Activated B cell treated with CpG ODN at 0.5 μM for 24 hours (primary cell): Measurements from ENCODE around the gene STIL. TPM values are rescaled to one million over a fixed set of nuclear protein-coding genes. Genes with fewer than 3 reads are reported as not detected.

Experiments
- ATAC-seq: fragments of 200-7000 bp; cut with Tn5 transposase; one replicate; pipeline ENCODE4 v1.10.0; 2021; ENCODE audit warnings: low read depth, mild to moderate bottlenecking, moderate library complexity
- CTCF ChIA-PET: fragments of 350-600 bp; sonication (Branson Sonifier 250); formaldehyde crosslinking; loops from one replicate; lab custom pipeline; 2021; ENCODE audit warnings: antibody characterized with exemption; lab: Charles Lee
- POLR2A ChIA-PET: fragments of 350-600 bp; sonication (Branson Sonifier 250); formaldehyde crosslinking; loops from one replicate; lab custom pipeline; 2021; ENCODE audit warnings: antibody characterized with exemption; lab: Charles Lee
- DNase-seq: peaks from one replicate; pipeline ENCODE4 v3.0.0; 2022
- H3K27ac Mint-ChIP-seq: one replicate; pipeline ENCODE4 v1.8.0; 2020; ENCODE audit warnings: mixed read lengths
- H3K27me3 Mint-ChIP-seq: one replicate; pipeline ENCODE4 v1.8.0; 2021; ENCODE audit warnings: mixed read lengths
- H3K36me3 Mint-ChIP-seq: one replicate; pipeline ENCODE4 v1.8.0; 2021; ENCODE audit warnings: low read depth, mixed read lengths
- H3K4me1 Mint-ChIP-seq: one replicate; pipeline ENCODE4 v1.8.0; 2021; ENCODE audit warnings: mixed read lengths
- H3K4me3 Mint-ChIP-seq: one replicate; pipeline ENCODE4 v1.8.0; 2020; ENCODE audit warnings: mild to moderate bottlenecking, mixed read lengths
- H3K9me3 Mint-ChIP-seq: one replicate; pipeline ENCODE4 v1.8.0; 2020; ENCODE audit warnings: mixed read lengths
- intact Hi-C: fragments of 100-400 bp; cut with micrococcal nuclease; formaldehyde crosslinking; loops from one replicate; pipeline ENCODE4 v1.15.1; 2024
- total RNA-seq: library from RNA; stranded (reverse); gene quantifications from 2 replicates; pipeline ENCODE4 v1.2.3, GENCODE V29; 2022
- TF ChIP-seq, protein P1 (sequence below): fragments of 200-600 bp; IDR thresholded peaks from one replicate; pipeline ENCODE4 v1.8.0; 2022; ENCODE audit warnings: antibody characterized with exemption, mild to moderate bottlenecking

The STIL gene
- total RNA-seq, 1 donor from 2014 or later: 4.2 TPM

DNA sequence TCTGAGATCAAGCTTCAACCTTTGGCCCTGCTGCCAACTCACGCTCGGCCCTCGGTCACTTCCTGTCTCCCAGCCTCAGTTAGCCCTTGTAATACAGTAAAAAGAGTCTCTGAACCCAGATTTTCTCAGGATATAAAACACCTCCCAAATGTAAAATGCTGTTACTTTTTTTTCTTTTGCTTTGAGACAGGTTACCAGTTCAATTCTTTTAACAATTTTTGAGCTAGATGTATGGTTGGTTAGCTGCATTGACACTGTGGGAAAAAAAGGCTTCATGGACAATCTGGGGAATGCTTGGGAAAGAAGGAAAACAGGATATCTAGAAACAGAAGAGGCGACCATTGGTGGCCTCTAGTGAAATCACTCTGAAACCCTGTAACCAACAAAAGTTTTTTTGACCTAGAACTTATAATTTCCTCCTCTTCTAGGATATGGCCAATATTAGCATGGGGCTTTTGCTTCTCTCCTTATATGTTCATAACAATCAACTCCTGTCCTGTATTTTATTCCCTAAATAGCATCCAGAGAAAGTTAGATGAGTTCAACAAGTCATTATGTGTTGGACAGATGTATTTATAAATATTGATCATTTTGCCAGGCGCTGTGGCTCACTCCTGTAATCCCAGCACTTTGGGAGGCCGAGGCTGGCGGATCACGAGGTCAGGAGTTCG is 21.0 kb upstream of the STIL start:
- intact Hi-C loops: loop anchor here (1.0 to 10.0 kb wide), 3 partner anchors 21 to 620 kb away; partner anchors contain the start of genes EFCAB14, PDZK1IP1 and STIL
- no peak for ATAC-seq
- Mint-ChIP-seq H3K27me3 (no peaks in the 10 kb centered on the region), H3K27ac (peak overlapping the region; percentile 92), H3K4me3 (no peak overlapping the region), H3K9me3 (no peaks in the 10 kb centered on the region), H3K4me1 (peaks cover 23% of the 10 kb centered on the region), H3K36me3 (peaks cover 6% of the 10 kb centered on the region)
- TF ChIP-seq, protein P1, sequence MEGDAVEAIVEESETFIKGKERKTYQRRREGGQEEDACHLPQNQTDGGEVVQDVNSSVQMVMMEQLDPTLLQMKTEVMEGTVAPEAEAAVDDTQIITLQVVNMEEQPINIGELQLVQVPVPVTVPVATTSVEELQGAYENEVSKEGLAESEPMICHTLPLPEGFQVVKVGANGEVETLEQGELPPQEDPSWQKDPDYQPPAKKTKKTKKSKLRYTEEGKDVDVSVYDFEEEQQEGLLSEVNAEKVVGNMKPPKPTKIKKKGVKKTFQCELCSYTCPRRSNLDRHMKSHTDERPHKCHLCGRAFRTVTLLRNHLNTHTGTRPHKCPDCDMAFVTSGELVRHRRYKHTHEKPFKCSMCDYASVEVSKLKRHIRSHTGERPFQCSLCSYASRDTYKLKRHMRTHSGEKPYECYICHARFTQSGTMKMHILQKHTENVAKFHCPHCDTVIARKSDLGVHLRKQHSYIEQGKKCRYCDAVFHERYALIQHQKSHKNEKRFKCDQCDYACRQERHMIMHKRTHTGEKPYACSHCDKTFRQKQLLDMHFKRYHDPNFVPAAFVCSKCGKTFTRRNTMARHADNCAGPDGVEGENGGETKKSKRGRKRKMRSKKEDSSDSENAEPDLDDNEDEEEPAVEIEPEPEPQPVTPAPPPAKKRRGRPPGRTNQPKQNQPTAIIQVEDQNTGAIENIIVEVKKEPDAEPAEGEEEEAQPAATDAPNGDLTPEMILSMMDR: no peak
- POLR2A ChIA-PET: interaction anchor here (0.9 to 2.9 kb wide), 2 partner anchors 21 to 156 kb away, joined by 3 to 35 read pairs; partner anchors contain the start of gene STIL
- no peak for DNase-seq
- CTCF ChIA-PET: interaction anchor here (1.3 to 1.6 kb wide), 2 partner anchors 103 to 140 kb away, joined by 4 to 9 read pairs; partner anchors contain the start of gene FOXD2

DNA sequence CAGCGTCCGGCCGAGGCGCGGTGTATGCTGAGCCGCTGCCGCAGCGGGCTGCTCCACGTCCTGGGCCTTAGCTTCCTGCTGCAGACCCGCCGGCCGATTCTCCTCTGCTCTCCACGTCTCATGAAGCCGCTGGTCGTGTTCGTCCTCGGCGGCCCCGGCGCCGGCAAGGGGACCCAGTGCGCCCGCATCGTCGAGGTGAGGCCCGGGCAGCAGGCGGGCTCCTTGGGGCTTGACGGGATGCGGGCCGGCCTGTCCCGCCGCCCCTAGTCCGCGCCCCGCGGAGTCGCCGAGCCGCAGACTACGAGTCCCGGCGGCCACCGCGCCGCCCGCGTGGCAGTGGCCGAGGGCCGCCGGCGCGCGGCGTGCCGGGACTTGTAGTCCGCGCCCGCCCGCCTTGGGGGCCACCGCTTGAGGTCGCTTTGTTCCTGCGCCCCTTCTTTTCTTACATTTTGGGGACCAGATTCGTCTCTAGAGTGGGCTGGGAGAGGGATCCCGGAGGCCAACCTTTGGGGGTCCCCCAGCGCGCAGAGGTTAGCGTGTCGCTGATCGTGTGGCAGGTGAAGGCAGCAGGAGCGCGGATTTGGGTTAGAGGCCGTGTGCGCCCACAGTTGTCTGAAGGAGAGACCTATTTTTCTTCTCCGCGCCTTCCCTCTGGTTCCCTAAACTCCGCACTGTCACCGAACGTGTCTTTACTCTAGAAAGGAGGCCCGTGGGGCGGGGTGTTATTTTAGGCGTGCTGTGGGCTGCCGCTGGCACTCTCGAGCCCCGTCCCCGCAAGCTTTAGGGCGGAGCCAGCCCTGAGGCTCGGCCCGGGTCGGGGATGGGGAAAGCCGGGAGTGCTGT is 20.2 kb upstream of the STIL start:
- Mint-ChIP-seq H3K36me3 (peaks cover 4% of the 10 kb centered on the region), H3K9me3 (no peaks in the 10 kb centered on the region), H3K4me1 (peaks cover 19% of the 10 kb centered on the region), H3K4me3 (no peak overlapping the region), H3K27me3 (no peaks in the 10 kb centered on the region), H3K27ac (peak overlapping the region; percentile 92)
- ATAC-seq (peak; percentile 86), DNase-seq (peak; percentile 78)
- ChIA-PET CTCF (interaction anchor here (0.7 to 1.6 kb wide), 6 partner anchors 8 to 139 kb away, joined by 3 to 9 read pairs (median 4); partner anchors contain the start of genes FOXD2 and STIL), POLR2A (interaction anchor here (0.8 to 2.9 kb wide), 7 partner anchors 10 to 155 kb away, joined by 3 to 35 read pairs (median 3); partner anchors contain the start of genes FOXD2 and STIL)
- intact Hi-C loops: loop anchor here (1.0 to 10.0 kb wide), 5 partner anchors 20 to 619 kb away; partner anchors contain the start of genes EFCAB14, PDZK1IP1 and STIL
- TF ChIP-seq, protein P1: no peak

DNA sequence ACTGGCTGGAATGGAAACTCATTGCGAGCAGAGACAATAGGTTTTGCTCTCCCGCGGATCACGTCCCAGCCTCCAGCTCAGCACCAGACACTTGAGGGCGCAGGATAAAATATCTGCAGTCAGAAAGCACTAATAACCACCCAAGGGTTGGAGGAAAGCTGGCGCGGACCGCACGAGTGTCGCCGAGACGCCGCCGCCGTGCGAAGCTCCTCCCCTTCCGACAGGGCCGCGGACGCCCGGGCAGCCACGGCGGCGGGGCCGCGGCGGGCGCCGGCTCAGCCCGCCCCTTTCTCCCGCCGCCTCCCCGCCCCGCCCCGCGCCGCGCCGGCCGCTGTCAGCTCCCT is 19.6 kb upstream of the STIL start, which contains the start of gene CMPK1:
Gene CMPK1, plus strand, starts transcription at position 213 of the 344 bp plus-strand sequence. CDS start 156 bp downstream, outside the sequence.
- DNase-seq (peak; percentile 75), ATAC-seq (peak; percentile 78)
- TF ChIP-seq, protein P1: no peak
- ChIA-PET POLR2A (interaction anchor here (0.8 to 2.9 kb wide), 6 partner anchors 10 to 104 kb away, joined by 3 to 35 read pairs (median 4); partner anchors contain the start of genes FOXD2 and STIL), CTCF (interaction anchor here (0.7 to 1.6 kb wide), 6 partner anchors 8 to 139 kb away, joined by 3 to 9 read pairs (median 4); partner anchors contain the start of genes FOXD2 and STIL)
- Mint-ChIP-seq H3K27me3 (no peaks in the 10 kb centered on the region), H3K4me3 (no peak within 1 kb of the TSS), H3K9me3 (no peaks in the 10 kb centered on the region), H3K4me1 (peaks cover 19% of the 10 kb centered on the region), H3K27ac (peak within 1 kb of the TSS; percentile 92), H3K36me3 (peaks cover 4% of the 10 kb centered on the region)
- intact Hi-C loops: loop anchor here (1.0 to 10.0 kb wide), 4 partner anchors 44 to 619 kb away; partner anchors contain the start of genes EFCAB14 and PDZK1IP1

DNA sequence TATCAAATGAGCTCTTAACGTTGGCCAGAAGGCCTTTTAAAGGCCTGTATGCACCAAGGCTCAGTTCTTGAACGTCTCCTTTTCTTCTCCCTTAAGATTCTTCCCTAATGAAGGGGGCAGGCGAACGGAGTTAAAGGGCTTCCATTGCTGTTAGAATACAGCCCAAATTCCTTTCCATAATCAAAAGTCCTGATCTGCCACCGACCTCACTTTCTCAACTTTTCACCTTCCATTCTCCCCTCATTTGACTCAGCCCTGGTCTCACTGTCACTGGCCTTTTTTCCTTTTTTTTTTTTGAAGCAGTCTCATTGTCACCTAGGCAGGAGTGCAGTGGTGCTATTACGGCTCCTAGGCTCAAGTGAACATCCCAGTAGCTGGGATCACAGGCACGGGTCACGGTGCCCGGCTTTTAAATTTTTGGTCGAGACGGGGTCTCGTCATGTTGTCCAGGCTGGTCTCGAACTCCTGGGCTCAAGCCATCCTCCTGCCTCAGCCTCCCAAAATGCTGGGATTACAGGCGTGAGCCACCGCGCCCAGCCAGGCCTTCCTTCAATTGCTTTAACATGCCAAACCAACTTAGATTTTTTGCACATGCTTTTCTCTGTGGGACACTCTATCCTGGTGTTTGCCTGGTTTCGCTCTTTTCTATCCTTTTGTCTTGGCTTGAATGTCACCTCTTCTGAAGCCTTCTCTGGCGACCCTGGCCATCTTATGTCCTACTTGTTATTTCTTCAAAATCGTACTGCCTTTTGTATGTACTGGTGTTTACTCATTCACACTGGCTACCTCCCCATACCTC is 19.0 kb upstream of the STIL start:
- intact Hi-C loops: loop anchor here (1.0 to 10.0 kb wide), 4 partner anchors 44 to 618 kb away; partner anchors contain the start of genes EFCAB14 and PDZK1IP1
- ChIA-PET CTCF (interaction anchor here (0.7 to 1.6 kb wide), 6 partner anchors 9 to 138 kb away, joined by 3 to 9 read pairs (median 4); partner anchors contain the start of genes FOXD2 and STIL), POLR2A (interaction anchor here (0.8 to 2.9 kb wide), 6 partner anchors 9 to 105 kb away, joined by 3 to 35 read pairs (median 4); partner anchors contain the start of genes FOXD2 and STIL)
- Mint-ChIP-seq H3K27me3 (no peaks in the 10 kb centered on the region), H3K4me1 (peaks cover 16% of the 10 kb centered on the region), H3K9me3 (no peaks in the 10 kb centered on the region), H3K27ac (no peak overlapping the region), H3K36me3 (peaks cover 4% of the 10 kb centered on the region), H3K4me3 (no peak overlapping the region)
- DNase-seq: no peak
- no peak for ATAC-seq
- TF ChIP-seq, protein P1: no peak
